HEK293 (cell line): ENCODE measurements around the gene RPUSD4.

Experiments used
- ZNF777 ChIP-seq: fragments of 450-650 bp; formaldehyde crosslinking; IDR thresholded peaks from 2 replicates; pipeline ENCODE4 v1.5.1; 2017; ENCODE audit warnings: missing biosample characterization, missing genetic modification characterization, borderline replicate concordance
- TF ChIP-seq, protein P1 (sequence below): fragments of 450-650 bp; formaldehyde crosslinking; IDR thresholded peaks from 2 replicates; pipeline ENCODE4 v1.5.1; 2016; ENCODE audit warnings: missing biosample characterization, missing genetic modification characterization

DNA sequence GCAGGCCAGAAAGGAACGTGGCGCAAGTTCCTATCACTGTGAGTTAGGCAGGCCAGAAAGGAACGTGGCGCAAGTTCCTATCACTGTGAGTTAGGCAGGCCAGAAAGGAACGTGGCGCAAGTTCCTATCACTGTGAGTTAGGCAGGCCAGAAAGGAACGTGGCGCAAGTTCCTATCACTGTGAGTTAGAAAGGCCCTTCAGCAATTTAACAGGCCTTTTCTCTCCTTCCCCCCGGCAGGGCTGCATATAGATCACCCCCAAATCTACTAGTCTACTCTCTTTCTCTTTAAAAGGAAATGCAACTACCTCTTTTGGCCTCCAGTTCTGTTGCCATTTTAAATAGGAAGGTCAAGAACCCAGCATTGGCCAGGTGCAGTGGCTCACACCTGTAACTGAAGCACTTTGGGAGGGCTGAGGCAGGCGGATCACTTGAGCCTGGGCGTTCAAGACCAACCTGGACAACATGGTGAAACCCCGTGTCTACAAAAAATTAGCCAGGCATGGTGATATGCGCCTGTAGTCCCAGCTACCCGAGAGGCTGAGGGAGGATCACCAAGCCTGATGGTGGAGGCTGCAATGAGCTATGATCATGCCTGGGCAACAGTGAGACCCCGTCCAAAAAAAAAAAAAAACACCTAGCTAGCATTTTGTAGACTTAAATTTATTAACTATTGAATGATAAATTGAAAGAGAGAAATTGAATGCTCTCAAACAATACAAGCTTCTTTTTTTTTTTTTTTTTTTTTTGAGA lies 15.1 kb upstream of the RPUSD4 start:
- TF ChIP-seq ZNF777 (tag by site-specific recombination) = no peak
- TF ChIP-seq, protein P1, sequence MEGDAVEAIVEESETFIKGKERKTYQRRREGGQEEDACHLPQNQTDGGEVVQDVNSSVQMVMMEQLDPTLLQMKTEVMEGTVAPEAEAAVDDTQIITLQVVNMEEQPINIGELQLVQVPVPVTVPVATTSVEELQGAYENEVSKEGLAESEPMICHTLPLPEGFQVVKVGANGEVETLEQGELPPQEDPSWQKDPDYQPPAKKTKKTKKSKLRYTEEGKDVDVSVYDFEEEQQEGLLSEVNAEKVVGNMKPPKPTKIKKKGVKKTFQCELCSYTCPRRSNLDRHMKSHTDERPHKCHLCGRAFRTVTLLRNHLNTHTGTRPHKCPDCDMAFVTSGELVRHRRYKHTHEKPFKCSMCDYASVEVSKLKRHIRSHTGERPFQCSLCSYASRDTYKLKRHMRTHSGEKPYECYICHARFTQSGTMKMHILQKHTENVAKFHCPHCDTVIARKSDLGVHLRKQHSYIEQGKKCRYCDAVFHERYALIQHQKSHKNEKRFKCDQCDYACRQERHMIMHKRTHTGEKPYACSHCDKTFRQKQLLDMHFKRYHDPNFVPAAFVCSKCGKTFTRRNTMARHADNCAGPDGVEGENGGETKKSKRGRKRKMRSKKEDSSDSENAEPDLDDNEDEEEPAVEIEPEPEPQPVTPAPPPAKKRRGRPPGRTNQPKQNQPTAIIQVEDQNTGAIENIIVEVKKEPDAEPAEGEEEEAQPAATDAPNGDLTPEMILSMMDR (tag by site-specific recombination) = no peak
